ENCODE data around the gene CD72.
"Not testable (repeated sequence)": the region's sequence is repeated elsewhere in the genome, so short reads cannot be mapped to it uniquely, and the experiment has no call there.

The CD72 gene

GRCh38 chr9:35649431-35650340 is 31.5 kb upstream of the CD72 start:
- no peak for DNase-seq (ENCODE audit: low read depth)

GRCh38 chr9:35646533-35647265 is 28.5 kb upstream of the CD72 start:
- DNase-seq (ENCODE audit: low read depth) = peak; percentile 83

- no peak for DNase-seq (ENCODE audit: low read depth)
Observed at GRCh38 chr9:35646153-35646532, 27.9 kb upstream of the CD72 start.

GRCh38 chr9:35645736-35646135 is 27.5 kb upstream of the CD72 start:
- not testable (repeated sequence) for DNase-seq (ENCODE audit: low read depth)

GRCh38 chr9:35643046-35643445 is 24.8 kb upstream of the CD72 start:
- DNase-seq (ENCODE audit: low read depth) = no peak

GRCh38 chr9:35641478-35641877 is 23.3 kb upstream of the CD72 start:
- not testable (repeated sequence) for DNase-seq (ENCODE audit: low read depth)

- DNase-seq (ENCODE audit: low read depth) = not testable (repeated sequence)
Observed at GRCh38 chr9:35640431-35640830, 22.2 kb upstream of the CD72 start.

GRCh38 chr9:35639631-35640030 is 21.4 kb upstream of the CD72 start:
- DNase-seq (ENCODE audit: low read depth) = no peak

GRCh38 chr9:35639225-35639624 is 21.0 kb upstream of the CD72 start:
- not testable (repeated sequence) for DNase-seq (ENCODE audit: low read depth)

GRCh38 chr9:35638751-35639150 is 20.5 kb upstream of the CD72 start:
- not testable (repeated sequence) for DNase-seq (ENCODE audit: low read depth)

- not testable (repeated sequence) for DNase-seq (ENCODE audit: low read depth)
Observed at GRCh38 chr9:35637427-35637955, 19.3 kb upstream of the CD72 start.

- not testable (repeated sequence) for DNase-seq (ENCODE audit: low read depth)
Observed at GRCh38 chr9:35636877-35637246, 18.6 kb upstream of the CD72 start.

GRCh38 chr9:35636135-35636876 is 18.1 kb upstream of the CD72 start:
- no peak for DNase-seq (ENCODE audit: low read depth)

- no peak for DNase-seq (ENCODE audit: low read depth)
Observed at GRCh38 chr9:35635730-35636129, 17.5 kb upstream of the CD72 start.

GRCh38 chr9:35629597-35629996 is 11.4 kb upstream of the CD72 start:
- DNase-seq (ENCODE audit: low read depth) = no peak

- DNase-seq (ENCODE audit: low read depth) = no peak
Observed at GRCh38 chr9:35628389-35628991, 10.3 kb upstream of the CD72 start.

- no peak for DNase-seq (ENCODE audit: low read depth)
Observed at GRCh38 chr9:35627575-35627974, 9.4 kb upstream of the CD72 start.

- DNase-seq (ENCODE audit: low read depth) = no peak
Observed at GRCh38 chr9:35619800-35620158, 1.6 kb upstream of the CD72 start.

- no peak for DNase-seq (ENCODE audit: low read depth)
Observed at GRCh38 chr9:35618854-35619799, 914 bp upstream of the CD72 start.

GRCh38 chr9:35617548-35617947 is 665 bp downstream of the CD72 start:
- DNase-seq (ENCODE audit: low read depth) = no peak
